Motor neuron (in vitro differentiated cells): ENCODE results near the gene PRR30. TPM values are rescaled to one million over a fixed set of nuclear protein-coding genes. Genes with fewer than 3 reads are reported as not detected.
"Not testable (repeated sequence)": the region's sequence is repeated elsewhere in the genome, so short reads cannot be mapped to it uniquely, and the experiment has no call there.

Source experiments
- ATAC-seq, 8 experiments: fragments of 200-7000 bp; cut with Tn5 transposase; replicated peaks in 6 of 8; 2 replicates each; pipeline ENCODE4 v1.8.0; 2021; ENCODE audit warnings: mild to moderate bottlenecking in 8 of 8, moderate library complexity in 8 of 8
- H3K27ac ChIP-seq, 2 donors: fragments of 250-450 bp; sonication (Bioruptor Pico); 2 replicates each; pipeline ENCODE4 v1.9.0; 2021; ENCODE audit warnings: antibody characterized with exemption in 2 of 2, mild to moderate bottlenecking in 2 of 2, moderate library complexity in 1 of 2
- H3K4me1 ChIP-seq, 2 donors: fragments of 250-450 bp; sonication (Bioruptor Pico); replicated peaks in 1 of 2; 2 replicates each; pipeline ENCODE4 v1.6.1; 2021; ENCODE audit warnings: antibody characterized with exemption in 2 of 2, mild to moderate bottlenecking in 2 of 2, moderate library complexity in 1 of 2
- H3K4me3 ChIP-seq, 5 donors: fragments of 250-450 bp; sonication (Bioruptor Pico); 2 replicates each; pipeline ENCODE4 v1.9.0; 2021; ENCODE audit warnings: antibody characterized with exemption in 5 of 5, mild to moderate bottlenecking in 5 of 5, moderate library complexity in 4 of 5
- WGBS, 10 experiments: fragments of 450-650 bp; shearing (Covaris generic); methylation state at CpG; one replicate each; pipeline ENCODE4 v1.0.0; 2022; 5-methylcytosine and 5-hydroxymethylcytosine counted together
- in situ Hi-C, 9 experiments: fragments of 400-800 bp; cut with MboI; loops; one replicate each; pipeline ENCODE4 v1.15.0; 2021; ENCODE audit warnings: low sequenced_read_pairs in 9 of 9, low pct_unique_long_range_greater_than_20kb in 2 of 9; ENCODE audit not compliant: unreplicated experiment in 9 of 9
- total RNA-seq, 8 experiments: library from RNA; unstranded; fragments of 300-600 nt; gene quantifications; 2 replicates each; pipeline versions ENCODE4 v1.2.3 to v1.2.4, GENCODE V29; 2022

Gene PRR30
- total RNA-seq, 8 experiments from 2014 or later: 0.11 to 1.5 (median 0.32) TPM; not detected in 2

GRCh38 chr2:27121906-27122305 lies 17.3 kb downstream of the PRR30 start:
- no peak overlapping the region for H3K27ac ChIP-seq
- in situ Hi-C loops: loop anchor here in 3 of 9 experiments (25.0 kb wide), 1 partner anchor 165 kb away; the partner anchor contains the start of genes DNAJC5G (in 3 of the 3) and TRIM54 (in 3 of the 3)
- H3K4me3 ChIP-seq: no peak overlapping the region
- 29 to 92% (median 67%) methylated on average over 1 to 2 of the region's 2 CpGs; no CpG with 5 or more reads in 3 of the 10 experiments for WGBS, 10 experiments
- peaks cover 4 to 21% of the 10 kb centered on the region in 2 donors for H3K4me1 ChIP-seq
- ATAC-seq: no peak

- ATAC-seq: peak in 1 of 8 experiments; percentile 12
- H3K4me3 ChIP-seq: peak overlapping the region; percentile 41 to 64 (median 47)
Observed at GRCh38 chr2:27119330-27119670, 19.9 kb downstream of the PRR30 start.

GRCh38 chr2:27118525-27119329 lies 20.5 kb downstream of the PRR30 start, which contains the start of gene CGREF1:
Gene CGREF1, minus strand, starts transcription at chr2:27119128. Its CDS starts 14,762 bp downstream, at chr2:27104366.
- in situ Hi-C loops: loop anchor here in 3 of 9 experiments (25.0 kb wide), 1 partner anchor 169 kb away; the partner anchor contains the start of genes DNAJC5G (in 3 of the 3) and TRIM54 (in 3 of the 3)
- Histone ChIP-seq H3K4me3 (peak within 1 kb of the TSS; percentile 41 to 64 (median 47)), H3K4me1 (peaks cover 4 to 18% of the 10 kb centered on the region in 2 donors), H3K27ac (no peak within 1 kb of the TSS)
- 4 to 70% (median 16%) methylated on average over 2 to 18 of the region's 84 CpGs; no CpG with 5 or more reads in 5 of the 10 experiments for WGBS, 10 experiments
- ATAC-seq: peak; percentile 62 to 74 (median 70)

More at GRCh38 chr2:27119330-27119670, 19.9 kb downstream of the PRR30 start:
- WGBS, 10 experiments: 20 to 81% (median 71%) methylated on average over 1 to 3 of the region's 8 CpGs; no CpG with 5 or more reads in 7 of the 10 experiments
- peaks cover 4 to 21% of the 10 kb centered on the region in 2 donors for H3K4me1 ChIP-seq
- H3K27ac ChIP-seq: not testable (repeated sequence)
- in situ Hi-C loops: loop anchor here in 3 of 9 experiments (25.0 kb wide), 1 partner anchor 168 kb away; the partner anchor contains the start of genes DNAJC5G (in 3 of the 3) and TRIM54 (in 3 of the 3)

- peaks cover 3 to 13% of the 10 kb centered on the region in 2 donors for H3K4me1 ChIP-seq
- peak overlapping the region; percentile 41 to 64 (median 47) for H3K4me3 ChIP-seq
- no peak overlapping the region for H3K27ac ChIP-seq
- 0 to 45% (median 10%) methylated on average over 1 to 7 of the region's 14 CpGs; no CpG with 5 or more reads in 4 of the 10 experiments for WGBS, 10 experiments
- ATAC-seq: peak; percentile 17 to 58 (median 52)
- in situ Hi-C loops: loop anchor here in 3 of 9 experiments (25.0 kb wide), 1 partner anchor 169 kb away; the partner anchor contains the start of genes DNAJC5G (in 3 of the 3) and TRIM54 (in 3 of the 3)
Observed at GRCh38 chr2:27117995-27118524, 21.1 kb downstream of the PRR30 start.

- no peak overlapping the region for H3K27ac ChIP-seq
- in situ Hi-C loops: loop anchor here in 3 of 9 experiments (25.0 kb wide), 1 partner anchor 172 kb away; the partner anchor contains the start of genes DNAJC5G (in 3 of the 3) and TRIM54 (in 3 of the 3)
- WGBS, 10 experiments: 0 to 65% (median 20%) methylated on average over 1 to 2 of the region's 2 CpGs; no CpG with 5 or more reads in 2 of the 10 experiments
- peaks cover 0 to 11% of the 10 kb centered on the region in 2 donors for H3K4me1 ChIP-seq
- H3K4me3 ChIP-seq: no peak overlapping the region
- no peak for ATAC-seq
Observed at GRCh38 chr2:27115519-27115918, 23.7 kb downstream of the PRR30 start.

GRCh38 chr2:27111392-27112078 lies 27.7 kb downstream of the PRR30 start:
- H3K4me1 ChIP-seq, H3K4me3 ChIP-seq, H3K27ac ChIP-seq, ATAC-seq: not testable (repeated sequence)
- in situ Hi-C loops: loop anchor here in 3 of 9 experiments (25.0 kb wide), 1 partner anchor 176 kb away; the partner anchor contains the start of genes DNAJC5G (in 3 of the 3) and TRIM54 (in 3 of the 3)
- WGBS, 10 experiments: 80 to 100% (median 97%) methylated on average over 1 to 5 of the region's 49 CpGs; no CpG with 5 or more reads in 7 of the 10 experiments

- 67 to 91% (median 81%) methylated on average over 2 to 17 of the region's 24 CpGs for WGBS, 10 experiments
- not testable (repeated sequence) for H3K4me1 ChIP-seq, H3K4me3 ChIP-seq, H3K27ac ChIP-seq, ATAC-seq
- in situ Hi-C loops: loop anchor here in 3 of 9 experiments (25.0 kb wide), 1 partner anchor 177 kb away; the partner anchor contains the start of genes DNAJC5G (in 3 of the 3) and TRIM54 (in 3 of the 3)
Observed at GRCh38 chr2:27110603-27111352, 28.4 kb downstream of the PRR30 start.

- Histone ChIP-seq H3K27ac (no peak overlapping the region), H3K4me1 (no peaks in the 10 kb centered on the region), H3K4me3 (no peak overlapping the region)
- ATAC-seq: no peak
- 60 to 100% (median 100%) methylated on average over 1 to 2 of the region's 3 CpGs; no CpG with 5 or more reads in 3 of the 10 experiments for WGBS, 10 experiments
- in situ Hi-C loops: loop anchor here in 3 of 9 experiments (25.0 kb wide), 1 partner anchor 178 kb away; the partner anchor contains the start of genes DNAJC5G (in 3 of the 3) and TRIM54 (in 3 of the 3)
Observed at GRCh38 chr2:27109083-27109482, 30.1 kb downstream of the PRR30 start.

GRCh38 chr2:27108221-27108620 lies 31.0 kb downstream of the PRR30 start:
- ATAC-seq: no peak
- Histone ChIP-seq H3K27ac (no peak overlapping the region), H3K4me1 (no peaks in the 10 kb centered on the region), H3K4me3 (no peak overlapping the region)
- WGBS, 10 experiments: 61 to 100% (median 84%) methylated on average over 2 of the region's 2 CpGs; no CpG with 5 or more reads in 1 of the 10 experiments
- in situ Hi-C loops: loop anchor here in 3 of 9 experiments (25.0 kb wide), 1 partner anchor 179 kb away; the partner anchor contains the start of genes DNAJC5G (in 3 of the 3) and TRIM54 (in 3 of the 3)

GRCh38 chr2:27105981-27106380 lies 33.2 kb downstream of the PRR30 start:
- no peak for ATAC-seq
- no peak overlapping the region for H3K4me3 ChIP-seq
- H3K4me1 ChIP-seq: no peaks in the 10 kb centered on the region
- WGBS, 10 experiments: 25 to 100% (median 67%) methylated on average over 1 to 3 of the region's 3 CpGs; no CpG with 5 or more reads in 3 of the 10 experiments
- H3K27ac ChIP-seq: no peak overlapping the region
- in situ Hi-C loops: loop anchor here in 3 of 9 experiments (25.0 kb wide), 1 partner anchor 181 kb away; the partner anchor contains the start of genes DNAJC5G (in 3 of the 3) and TRIM54 (in 3 of the 3)

GRCh38 chr2:27102329-27102728 lies 36.9 kb downstream of the PRR30 start:
- in situ Hi-C loops: loop anchor here in 3 of 9 experiments (25.0 kb wide), 1 partner anchor 185 kb away; the partner anchor contains the start of genes DNAJC5G (in 3 of the 3) and TRIM54 (in 3 of the 3)
- no peak for ATAC-seq
- no CpG with 5 or more reads among the region's 5 CpGs for WGBS, 10 experiments
- H3K4me3 ChIP-seq: no peak overlapping the region
- no peaks in the 10 kb centered on the region for H3K4me1 ChIP-seq
- H3K27ac ChIP-seq: no peak overlapping the region
